GM12891 (cell line): Measurements from ENCODE around the gene MX1.

Experiments used
- PAX5 ChIP-seq: IDR thresholded peaks from 2 replicates; pipeline ENCODE4 v1.6.1; 2011; ENCODE audit warnings: low read length, moderate library complexity, mild to moderate bottlenecking; ENCODE audit not compliant: insufficient read depth, severe bottlenecking
- POLR2A ChIP-seq: IDR thresholded peaks from 2 replicates; pipeline ENCODE4 v1.6.1; 2011; ENCODE audit warnings: low read depth, low read length, control low read depth
- POLR2AphosphoS5 ChIP-seq: IDR thresholded peaks from 2 replicates; pipeline ENCODE4 v1.6.1; 2011; ENCODE audit warnings: low read depth, low read length, control low read depth
- POU2F2 ChIP-seq: IDR thresholded peaks from 2 replicates; pipeline ENCODE4 v1.6.1; 2011; ENCODE audit warnings: low read depth, mild to moderate bottlenecking, control low read depth, low read length, moderate library complexity
- SPI1 ChIP-seq: IDR thresholded peaks from 2 replicates; pipeline ENCODE4 v1.6.1; 2011; ENCODE audit warnings: low read depth, low read length, control low read depth
- TAF1 ChIP-seq: IDR thresholded peaks from 2 replicates; pipeline ENCODE4 v1.6.1; 2011; ENCODE audit warnings: low read depth, low read length, control low read depth

DNA sequence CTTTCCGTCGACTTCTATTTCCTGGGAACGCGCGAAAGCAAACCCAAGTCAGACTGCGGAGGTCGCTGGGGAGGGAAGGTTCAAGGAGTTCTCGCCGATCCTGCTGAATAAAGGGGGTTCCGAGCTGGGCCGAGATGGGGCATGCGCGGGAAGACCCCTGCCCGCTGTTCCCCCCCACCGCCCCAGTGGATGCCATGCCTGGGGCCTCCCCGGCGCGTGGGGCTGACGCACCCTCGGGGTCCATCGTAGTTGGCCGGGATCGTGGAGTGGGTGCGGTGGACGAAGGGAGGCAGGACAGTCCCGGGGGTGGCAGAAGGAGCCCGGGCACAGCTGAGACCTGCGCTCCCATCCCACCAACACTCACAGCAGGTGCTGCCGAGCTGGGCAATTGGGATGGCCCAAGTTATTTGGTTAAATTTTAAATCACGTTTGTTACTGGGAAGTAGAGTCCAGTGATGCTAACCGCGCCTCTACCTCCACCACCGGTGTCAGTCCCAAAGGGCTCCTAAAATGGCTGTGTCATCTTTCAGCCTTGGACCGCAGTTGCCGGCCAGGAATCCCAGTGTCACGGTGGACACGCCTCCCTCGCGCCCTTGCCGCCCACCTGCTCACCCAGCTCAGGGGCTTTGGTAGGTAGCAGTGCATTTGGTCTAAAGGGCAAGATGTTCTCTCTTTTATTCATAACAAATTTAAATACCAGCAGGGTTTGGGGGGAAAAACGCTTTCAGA is 801 bp downstream of the MX1 start:
- TF ChIP-seq PAX5: no peak
- peak; percentile 16; the same call in 1 of the 2 replicates for TF ChIP-seq POLR2A
- TF ChIP-seq TAF1: 0 out of 2 replicates have a peak, but pooled peaks have one; percentile 38
- TF ChIP-seq POLR2AphosphoS5: peak; percentile 59; the same call in 1 of the 2 replicates
- peak; percentile 24; the same call in 1 of the 2 replicates for TF ChIP-seq POU2F2
- TF ChIP-seq SPI1: no peak
